Calu3 (cell line): Measurements from ENCODE around the gene RPL11. TPM values are rescaled to one million over a fixed set of nuclear protein-coding genes. Genes with fewer than 3 reads are reported as not detected.
A peak's percentile ranks its signal among the peaks of the same experiment; 100 is the strongest.

Experiments used
- BruUV-seq: library from RNA; stranded (reverse); fragments of 400-500 nt; replicated peaks from 2 replicates; lab custom pipeline; 2021; lab: Mats Ljungman, UMichigan
- CTCF ChIA-PET: fragments of 300-600 bp; sonication (Branson Sonifier 250); formaldehyde crosslinking; loops from one replicate; lab custom pipeline; 2022; ENCODE audit warnings: antibody characterized with exemption; lab: Charles Lee
- DNase-seq: peaks from one replicate; pipeline ENCODE4 v3.0.0; 2022
- H3K27ac Mint-ChIP-seq: one replicate; pipeline ENCODE4 v1.8.0; 2022; ENCODE audit warnings: mixed read lengths; ENCODE audit not compliant: unreplicated experiment
- H3K27me3 Mint-ChIP-seq: one replicate; pipeline ENCODE4 v1.8.0; 2022; ENCODE audit warnings: mixed read lengths; ENCODE audit not compliant: unreplicated experiment
- H3K36me3 Mint-ChIP-seq: one replicate; pipeline ENCODE4 v1.8.0; 2022; ENCODE audit warnings: mild to moderate bottlenecking, moderate library complexity, mixed read lengths; ENCODE audit not compliant: insufficient read depth, unreplicated experiment
- H3K4me1 Mint-ChIP-seq: one replicate; pipeline ENCODE4 v1.8.0; 2022; ENCODE audit warnings: mild to moderate bottlenecking, low read depth, mixed read lengths; ENCODE audit not compliant: unreplicated experiment
- H3K4me3 Mint-ChIP-seq: one replicate; pipeline ENCODE4 v1.8.0; 2022; ENCODE audit warnings: mild to moderate bottlenecking, low read depth, moderate library complexity, mixed read lengths; ENCODE audit not compliant: unreplicated experiment
- H3K9me3 Mint-ChIP-seq: one replicate; pipeline ENCODE4 v1.8.0; 2022; ENCODE audit warnings: low read depth, mixed read lengths; ENCODE audit not compliant: unreplicated experiment
- CTCF ChIP-seq: fragments of 200-600 bp; IDR thresholded peaks from one replicate; pipeline ENCODE4 v1.8.0; 2022; ENCODE audit warnings: antibody characterized with exemption; ENCODE audit not compliant: unreplicated experiment
- intact Hi-C: fragments of 100-400 bp; cut with micrococcal nuclease; formaldehyde crosslinking; loops from one replicate; pipeline ENCODE4 v1.10.0; 2022; ENCODE audit not compliant: unreplicated experiment
- total RNA-seq: library from RNA; stranded (reverse); gene quantifications from 2 replicates; pipeline ENCODE4 v1.2.3, GENCODE V29; 2022

Gene RPL11
- total RNA-seq, 1 experiment from 2014 or later, result 622 TPM

GRCh38 chr1:23651069-23651808 lies 40.4 kb upstream of the RPL11 start:
- Mint-ChIP-seq H3K9me3 (no peaks in the 10 kb centered on the region), H3K4me1 (no peaks in the 10 kb centered on the region), H3K27ac (no peak overlapping the region), H3K27me3 (peaks cover 14% of the 10 kb centered on the region), H3K36me3 (no peaks in the 10 kb centered on the region), H3K4me3 (no peak overlapping the region)
- CTCF ChIA-PET, result interaction anchor here (0.6 kb wide), 2 partner anchors 14 to 97 kb away, joined by 3 read pairs; no protein-coding TSS in a partner anchor
- intact Hi-C loops, result no loop called here
- no peak for TF ChIP-seq CTCF
- no peak for DNase-seq
- no TSS peak for BruUV-seq

GRCh38 chr1:23657659-23658275 lies 33.8 kb upstream of the RPL11 start:
- H3K9me3 Mint-ChIP-seq, result no peaks in the 10 kb centered on the region
- intact Hi-C loops, result no loop called here
- peak; percentile 54 for DNase-seq

GRCh38 chr1:23660671-23661070 lies 30.9 kb upstream of the RPL11 start:
- TF ChIP-seq CTCF, result no peak
- no TSS peak for BruUV-seq
- CTCF ChIA-PET, result no interaction called here

More at GRCh38 chr1:23657659-23658275, 33.8 kb upstream of the RPL11 start:
- Mint-ChIP-seq H3K4me3 (no peak overlapping the region), H3K36me3 (no peaks in the 10 kb centered on the region), H3K4me1 (no peaks in the 10 kb centered on the region), H3K27ac (no peak overlapping the region), H3K27me3 (peaks cover 14% of the 10 kb centered on the region)
- CTCF ChIA-PET, result interaction anchor here (1.1 kb wide), 1 partner anchor 163 kb away, joined by 3 read pairs; no protein-coding TSS in a partner anchor
- BruUV-seq, result no TSS peak
- TF ChIP-seq CTCF, result peak; percentile 69

GRCh38 chr1:23661887-23662286 lies 29.7 kb upstream of the RPL11 start:
- BruUV-seq, result no TSS peak
- Mint-ChIP-seq H3K27ac (no peak overlapping the region), H3K27me3 (peaks cover 21% of the 10 kb centered on the region), H3K9me3 (no peaks in the 10 kb centered on the region), H3K36me3 (no peaks in the 10 kb centered on the region), H3K4me1 (no peaks in the 10 kb centered on the region), H3K4me3 (no peak overlapping the region)
- no peak for DNase-seq
- intact Hi-C loops, result no loop called here
- CTCF ChIA-PET, result no interaction called here
- no peak for TF ChIP-seq CTCF

More at GRCh38 chr1:23660671-23661070, 30.9 kb upstream of the RPL11 start:
- Mint-ChIP-seq H3K36me3 (no peaks in the 10 kb centered on the region), H3K27ac (no peak overlapping the region), H3K9me3 (no peaks in the 10 kb centered on the region), H3K4me1 (no peaks in the 10 kb centered on the region), H3K4me3 (no peak overlapping the region), H3K27me3 (peaks cover 21% of the 10 kb centered on the region)
- DNase-seq, result no peak
- intact Hi-C loops, result no loop called here
